GM23338 (cell line): ENCODE results near the gene CD58.

Experiments used
- CREB1 ChIP-seq: fragments of 250-450 bp; sonication (Bioruptor Pico); IDR thresholded peaks from 2 replicates; pipeline ENCODE4 v1.5.0; 2020; ENCODE audit warnings: low read depth, mild to moderate bottlenecking, moderate library complexity
- EZH2 ChIP-seq: fragments of 200-600 bp; sonication (generic); IDR thresholded peaks from one replicate; pipeline ENCODE4 v1.8.0; 2017; ENCODE audit warnings: antibody characterized with exemption, mild to moderate bottlenecking, low read depth; ENCODE audit not compliant: unreplicated experiment
- EZH2phosphoT487 ChIP-seq: fragments of 200-600 bp; sonication (generic); IDR thresholded peaks from one replicate; pipeline ENCODE4 v1.8.1; 2018; ENCODE audit warnings: antibody characterized with exemption; ENCODE audit not compliant: unreplicated experiment
- JUNB ChIP-seq: IDR thresholded peaks from one replicate; pipeline ENCODE4 v1.6.1; 2016; ENCODE audit warnings: antibody characterized with exemption; ENCODE audit not compliant: unreplicated experiment
- NANOG ChIP-seq: IDR thresholded peaks from 2 replicates; pipeline ENCODE4 v1.6.1; 2016; ENCODE audit warnings: antibody characterized with exemption, borderline replicate concordance
- POLR2AphosphoS5 ChIP-seq: IDR thresholded peaks from 2 replicates; pipeline ENCODE4 v1.6.1; 2016; ENCODE audit warnings: antibody characterized with exemption, low read depth
- STAT1 ChIP-seq: IDR thresholded peaks from one replicate; pipeline ENCODE4 v1.6.1; 2016; ENCODE audit warnings: antibody characterized with exemption; ENCODE audit not compliant: unreplicated experiment
- TF ChIP-seq, protein P1 (sequence below), 2 experiments: fragments of 200-600 bp in 1 of 2; sonication (generic) in 1 of 2; conservative IDR thresholded peaks; 2 replicates each; pipeline versions ENCODE4 v1.5.1 to v1.6.1; 2016 to 2017; ENCODE audit warnings: antibody characterized with exemption in 2 of 2, low read depth in 2 of 2, mild to moderate bottlenecking in 2 of 2, moderate library complexity in 1 of 2

DNA sequence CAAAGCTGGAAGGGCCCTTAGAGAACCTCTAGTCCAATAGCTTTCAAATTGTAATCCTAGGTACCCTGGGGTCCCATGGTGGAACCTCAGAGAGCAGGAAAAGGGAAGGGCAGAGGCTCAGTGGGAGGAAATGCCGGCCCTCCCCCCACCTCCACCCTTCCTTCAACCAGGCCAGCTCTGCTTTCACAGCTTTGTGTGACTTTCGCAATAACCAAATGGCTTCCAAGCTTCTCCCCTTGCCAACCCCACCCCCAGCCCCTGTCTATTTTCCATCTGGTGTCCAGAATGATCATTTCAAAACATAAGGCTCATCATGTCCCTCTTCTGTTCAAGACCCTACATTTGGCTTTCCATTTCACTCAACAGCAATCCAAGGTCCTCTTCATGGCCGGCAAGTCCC is 74.4 kb downstream of the CD58 start:
- TF ChIP-seq, protein P1, sequence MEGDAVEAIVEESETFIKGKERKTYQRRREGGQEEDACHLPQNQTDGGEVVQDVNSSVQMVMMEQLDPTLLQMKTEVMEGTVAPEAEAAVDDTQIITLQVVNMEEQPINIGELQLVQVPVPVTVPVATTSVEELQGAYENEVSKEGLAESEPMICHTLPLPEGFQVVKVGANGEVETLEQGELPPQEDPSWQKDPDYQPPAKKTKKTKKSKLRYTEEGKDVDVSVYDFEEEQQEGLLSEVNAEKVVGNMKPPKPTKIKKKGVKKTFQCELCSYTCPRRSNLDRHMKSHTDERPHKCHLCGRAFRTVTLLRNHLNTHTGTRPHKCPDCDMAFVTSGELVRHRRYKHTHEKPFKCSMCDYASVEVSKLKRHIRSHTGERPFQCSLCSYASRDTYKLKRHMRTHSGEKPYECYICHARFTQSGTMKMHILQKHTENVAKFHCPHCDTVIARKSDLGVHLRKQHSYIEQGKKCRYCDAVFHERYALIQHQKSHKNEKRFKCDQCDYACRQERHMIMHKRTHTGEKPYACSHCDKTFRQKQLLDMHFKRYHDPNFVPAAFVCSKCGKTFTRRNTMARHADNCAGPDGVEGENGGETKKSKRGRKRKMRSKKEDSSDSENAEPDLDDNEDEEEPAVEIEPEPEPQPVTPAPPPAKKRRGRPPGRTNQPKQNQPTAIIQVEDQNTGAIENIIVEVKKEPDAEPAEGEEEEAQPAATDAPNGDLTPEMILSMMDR (conservative IDR thresholded peaks at IDR 0.05; ENCODE audit: low read depth in 2 of 2), result no peak
- TF ChIP-seq POLR2AphosphoS5 (no peak), NANOG (no peak), STAT1 (no peak), EZH2 (no peak), EZH2phosphoT487 (no peak), CREB1 (CRISPR knock-in tag) (no peak), JUNB (no peak)
